GM12891 (cell line): ENCODE data around the gene UTP15.

ENCODE experiments used
- POLR2A ChIP-seq: IDR thresholded peaks from 2 replicates; pipeline ENCODE4 v1.6.1; 2011; ENCODE audit warnings: low read depth, low read length, control low read depth
- POLR2AphosphoS5 ChIP-seq: IDR thresholded peaks from 2 replicates; pipeline ENCODE4 v1.6.1; 2011; ENCODE audit warnings: low read depth, low read length, control low read depth
- SPI1 ChIP-seq: IDR thresholded peaks from 2 replicates; pipeline ENCODE4 v1.6.1; 2011; ENCODE audit warnings: low read depth, low read length, control low read depth

- no peak for TF ChIP-seq POLR2AphosphoS5
- no peak for TF ChIP-seq POLR2A
- no peak for TF ChIP-seq SPI1
Measured at GRCh38 chr5:73582285-73583145, 17.0 kb downstream of the UTP15 start.
